ENCODE data around the gene KRTAP19-8.

- TF ChIP-seq CTCF (IDR thresholded peaks at IDR 0.05; ENCODE audit: insufficient read depth, low read length): no peak
- no peak for TF ChIP-seq POLR2AphosphoS5 (IDR thresholded peaks at IDR 0.05; ENCODE audit: low read depth)
- TF ChIP-seq REST (IDR thresholded peaks at IDR 0.05; ENCODE audit: insufficient replicate concordance, low read depth): no peak
Measured at GRCh38 chr21:31022306-31022705, 16.0 kb downstream of the KRTAP19-8 start.
